ENCODE measurements around the gene AKAIN1. TPM values are rescaled to one million over a fixed set of nuclear protein-coding genes. Genes with fewer than 3 reads are reported as not detected.

AKAIN1 gene
- total and polyA plus RNA-seq, 2 of the 8 experiments (the other 6 are each of a cell fraction or from before 2014, with no cell fraction given): not detected

DNA sequence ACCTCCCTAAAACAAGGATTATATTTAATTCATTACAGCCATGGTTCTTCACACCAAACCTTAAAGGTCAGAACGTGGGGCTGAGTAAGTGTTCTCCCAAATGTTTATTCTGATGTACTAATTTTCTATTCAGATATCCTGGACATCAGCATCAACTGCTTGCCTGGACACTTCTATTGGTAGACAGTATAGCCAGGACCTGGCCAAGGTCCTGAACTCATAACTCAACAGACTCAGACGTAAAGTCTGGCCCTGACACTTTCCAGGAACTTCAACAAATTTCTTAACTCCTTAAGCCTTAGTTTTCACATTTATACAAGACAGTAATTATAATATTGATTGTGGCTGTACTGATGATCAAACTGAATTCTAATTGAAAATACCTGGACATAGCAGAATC is 89.1 kb downstream of the AKAIN1 start:
- Histone ChIP-seq H2AFZ (ENCODE audit: low read length) (no peak overlapping the region), H3K14ac (ENCODE audit: insufficient read length) (no peak overlapping the region), H3K36me3 (ENCODE audit: control insufficient read depth in 2 of 4, insufficient read depth in 4 of 4, low read length in 3 of 4) (no peaks in the 10 kb centered on the region), H3K23me2 (ENCODE audit: low read depth, low read length) (no peaks in the 10 kb centered on the region), H2AK5ac (ENCODE audit: low read depth, low read length) (no peak overlapping the region), H3K4me2 (ENCODE audit: insufficient read depth in 1 of 2, low read depth in 2 of 2, low read length in 2 of 2) (no peak overlapping the region), H4K91ac (replicated peaks; ENCODE audit: insufficient read length, low read length) (no peak overlapping the region), H4K5ac (ENCODE audit: insufficient read length, low read depth, low read length) (no peak overlapping the region), H2BK120ac (replicated peaks; ENCODE audit: low read depth, low read length) (no peak overlapping the region), H3K9me3 (ENCODE audit: insufficient read depth in 2 of 2, low read depth in 1 of 2, low read length in 1 of 2) (no peaks in the 10 kb centered on the region), H2BK15ac (ENCODE audit: low read length) (no peak overlapping the region), H4K8ac (ENCODE audit: extremely low read depth, insufficient read depth, low read length) (no peak overlapping the region), H3K9ac (replicated peaks in 1 of 4; ENCODE audit: extremely low read depth in 1 of 4, low read depth in 3 of 4, low read length in 3 of 4) (no peak overlapping the region), H2BK5ac (ENCODE audit: low read depth, low read length) (no peak overlapping the region), H3K79me1 (ENCODE audit: low read depth, low read length) (no peaks in the 10 kb centered on the region), H3K4me1 (replicated peaks in 1 of 4; ENCODE audit: control insufficient read depth in 3 of 4, insufficient read depth in 4 of 4, low read length in 3 of 4) (peaks cover 0 to 3% (median 0%) of the 10 kb centered on the region in 4 experiments; a peak in 2 of 7 replicates), H2BK20ac (ENCODE audit: low read length) (no peak overlapping the region), H3K18ac (ENCODE audit: extremely low read depth, low read length) (no peak overlapping the region), H3K23ac (ENCODE audit: insufficient read length) (no peak overlapping the region), H3K4me3 (ENCODE audit: extremely low read depth in 1 of 4, insufficient read depth in 2 of 4, low read depth in 3 of 4, low read length in 4 of 4) (no peak overlapping the region), H3K4ac (replicated peaks; ENCODE audit: insufficient read length, low read depth, low read length) (no peak overlapping the region), H3K27me3 (replicated peaks in 1 of 4; ENCODE audit: control insufficient read depth in 3 of 4, extremely low read depth in 1 of 4, insufficient read depth in 3 of 4, low read length in 3 of 4) (no peaks in the 10 kb centered on the region), H3K27ac (ENCODE audit: low read depth, low read length) (no peak overlapping the region), H4K20me1 (replicated peaks in 1 of 2; ENCODE audit: control insufficient read depth in 1 of 2, insufficient read depth in 2 of 2, low read length in 2 of 2) (no peaks in the 10 kb centered on the region), H3K56ac (replicated peaks; ENCODE audit: insufficient read length, low read depth, low read length) (no peak overlapping the region), H2BK12ac (ENCODE audit: low read depth, low read length) (no peak overlapping the region), H3K79me2 (ENCODE audit: control insufficient read depth in 1 of 2, insufficient read depth in 2 of 2, low read length in 2 of 2) (no peaks in the 10 kb centered on the region)
- TF ChIP-seq TAF7 (optimal IDR thresholded peaks at IDR 0.05; ENCODE audit: borderline replicate concordance, low read depth, low read length) (no peak), NANOG (IDR thresholded peaks at IDR 0.05; ENCODE audit: insufficient read depth, low read depth, low read length, poor library complexity, severe bottlenecking) (no peak), CTCF (IDR thresholded peaks at IDR 0.05; ENCODE audit: control extremely low read depth in 1 of 3, insufficient read depth in 1 of 3, low read depth in 1 of 3, low read length in 3 of 3) (no peak), RFX5 (IDR thresholded peaks at IDR 0.05; ENCODE audit: borderline replicate concordance, low read depth, low read length) (no peak), SIRT6 (IDR thresholded peaks at IDR 0.05; ENCODE audit: low read length) (no peak), SRF (IDR thresholded peaks at IDR 0.05; ENCODE audit: low read depth, low read length) (no peak), TCF12 (IDR thresholded peaks at IDR 0.05; ENCODE audit: low read depth, low read length) (no peak), SAP30 (IDR thresholded peaks at IDR 0.05; ENCODE audit: insufficient read depth, insufficient replicate concordance, low read length) (no peak), JUND (IDR thresholded peaks at IDR 0.05; ENCODE audit: low read length) (no peak), KDM5A (IDR thresholded peaks at IDR 0.05; ENCODE audit: low read length) (no peak), POLR2AphosphoS5 (IDR thresholded peaks at IDR 0.05; ENCODE audit: low read depth, low read length) (no peak)
- TF ChIP-seq, protein P1, sequence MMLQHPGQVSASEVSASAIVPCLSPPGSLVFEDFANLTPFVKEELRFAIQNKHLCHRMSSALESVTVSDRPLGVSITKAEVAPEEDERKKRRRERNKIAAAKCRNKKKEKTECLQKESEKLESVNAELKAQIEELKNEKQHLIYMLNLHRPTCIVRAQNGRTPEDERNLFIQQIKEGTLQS (IDR thresholded peaks at IDR 0.05; ENCODE audit: insufficient read depth, low read depth, low read length): no peak
- CTCF ChIA-PET (ENCODE audit: partially characterized antibody): interaction anchor here (1.0 to 1.1 kb wide), 2 partner anchors 29 to 33 kb away, joined by 3 read pairs; no protein-coding TSS in a partner anchor
- WGBS, 2 experiments (ENCODE audit: extremely low coverage in 1 of 2, insufficient coverage in 1 of 2, insufficient read length in 1 of 2, insufficient replicate concordance in 2 of 2, low coverage in 1 of 2, low lambda C conversion rate in 2 of 2, missing lambda C conversion rate in 1 of 2): 61% methylated on average over 2 of the region's 2 CpGs; no CpG with 5 or more reads in 1 of the 2 experiments
- DNase-seq (ENCODE audit: low read depth in 1 of 2, low spot score in 2 of 2) (no peak), FAIRE-seq (no peak)
- POLR2A ChIA-PET (ENCODE audit: partially characterized antibody): no interaction called here
